ENCODE measurements around the gene ZNF19.
"Not testable (repeated sequence)": the region's sequence is repeated elsewhere in the genome, so short reads cannot be mapped to it uniquely, and the experiment has no call there.

The ZNF19 gene

DNA sequence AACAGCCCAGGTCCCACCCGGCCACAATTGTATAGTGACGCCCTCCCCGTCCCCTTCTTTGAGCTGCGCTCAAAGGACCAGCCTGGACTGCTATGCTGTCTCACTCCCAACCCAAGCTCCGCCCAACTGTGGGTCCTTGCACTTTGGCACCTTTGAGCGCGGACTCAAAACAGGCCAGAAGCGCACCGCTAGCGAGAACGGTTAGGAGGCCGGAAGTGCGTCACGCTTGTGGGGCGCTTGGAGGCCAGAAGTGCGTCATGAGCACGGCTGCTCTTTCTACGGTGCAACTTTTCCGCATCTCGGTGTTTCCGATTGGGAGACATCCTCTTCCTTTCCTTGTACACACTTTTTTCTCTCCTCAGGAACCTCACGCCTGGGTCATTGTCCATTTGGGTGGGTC, at the start of gene ZNF19:
TSS of gene ZNF19 (minus strand) at position 203 of the 400 bp plus-strand sequence. CDS start 7,210 bp downstream, outside the sequence.
- no peak for DNase-seq

- DNase-seq, result peak; percentile 24
These were observed 48.5 kb upstream of the ZNF19 start for GRCh38 chr16:71537643-71538042.

- DNase-seq, result no peak
These were observed 47.8 kb upstream of the ZNF19 start for GRCh38 chr16:71536752-71537499.

DNA sequence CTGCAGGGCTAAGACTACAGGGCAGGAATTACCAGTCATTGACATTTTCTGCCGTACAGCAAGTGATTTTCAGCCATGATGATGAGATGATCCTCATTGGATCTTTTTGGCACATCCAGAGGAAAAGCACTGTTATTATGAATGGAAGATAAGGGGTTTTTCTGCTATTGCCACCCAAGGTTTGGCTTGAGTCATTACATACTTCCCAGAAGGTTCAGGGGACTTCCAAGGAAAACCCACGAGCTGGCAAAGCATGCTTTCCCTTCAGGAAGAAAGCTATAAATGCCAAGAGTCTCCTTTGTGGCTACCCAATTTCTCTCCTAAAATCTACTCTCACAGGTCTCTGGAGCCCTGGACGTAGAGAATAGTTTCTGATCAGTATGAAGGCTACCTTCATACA, 43.2 kb upstream of the ZNF19 start:
- DNase-seq, result no peak

DNA sequence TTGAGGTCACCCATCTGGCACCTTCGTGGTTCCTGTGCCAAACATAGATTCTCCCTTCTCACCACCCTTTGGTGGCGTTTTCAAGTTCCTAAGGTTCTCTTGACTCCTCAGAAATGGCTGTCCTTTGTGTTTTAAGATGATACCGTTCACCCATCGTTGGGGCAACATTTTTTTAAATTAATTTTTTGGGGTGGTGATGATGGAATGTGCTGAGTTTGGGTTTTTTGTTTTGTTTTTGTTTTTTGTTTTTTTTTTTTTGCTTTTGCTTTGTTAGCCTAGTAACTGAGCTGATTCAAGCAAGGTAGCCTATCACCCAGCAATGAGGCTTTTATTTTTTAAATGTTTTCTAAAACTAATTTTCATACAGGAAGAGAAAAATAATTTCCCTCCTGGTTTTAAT, 39.7 kb upstream of the ZNF19 start:
- no peak for DNase-seq

GRCh38 chr16:71528257-71528656, 39.1 kb upstream of the ZNF19 start:
- no peak for DNase-seq

- DNase-seq, result peak; percentile 77
These were observed 37.0 kb upstream of the ZNF19 start, which contains the start of gene CHST4 for GRCh38 chr16:71526111-71526631. TSS of gene CHST4 (plus strand) at chr16:71526426. CDS start at chr16:71536678, 10,252 bp downstream.

- DNase-seq, result peak; percentile 1
These were observed 35.7 kb upstream of the ZNF19 start for GRCh38 chr16:71524566-71525553.

DNA sequence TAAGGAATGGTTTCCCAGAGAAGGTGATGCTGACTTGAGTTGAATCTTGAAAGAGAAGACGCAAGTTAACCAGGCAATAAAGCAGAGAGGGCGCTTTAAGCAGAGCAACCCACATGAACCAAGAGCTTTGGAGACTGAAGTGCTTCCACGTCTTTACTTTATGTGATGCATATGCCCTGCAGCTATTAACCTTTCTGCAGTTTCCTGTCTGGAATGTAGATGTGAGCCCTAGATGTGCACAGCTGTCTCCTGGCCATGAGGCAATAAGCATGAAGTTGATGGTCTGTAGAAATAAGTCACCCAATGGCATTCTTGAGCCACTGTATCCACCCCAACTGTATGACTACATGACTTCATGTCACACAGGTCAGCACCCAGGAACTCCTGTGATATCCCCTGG, 31.4 kb upstream of the ZNF19 start:
- no peak for DNase-seq

GRCh38 chr16:71515026-71515425, 25.9 kb upstream of the ZNF19 start:
- no peak for DNase-seq

DNA sequence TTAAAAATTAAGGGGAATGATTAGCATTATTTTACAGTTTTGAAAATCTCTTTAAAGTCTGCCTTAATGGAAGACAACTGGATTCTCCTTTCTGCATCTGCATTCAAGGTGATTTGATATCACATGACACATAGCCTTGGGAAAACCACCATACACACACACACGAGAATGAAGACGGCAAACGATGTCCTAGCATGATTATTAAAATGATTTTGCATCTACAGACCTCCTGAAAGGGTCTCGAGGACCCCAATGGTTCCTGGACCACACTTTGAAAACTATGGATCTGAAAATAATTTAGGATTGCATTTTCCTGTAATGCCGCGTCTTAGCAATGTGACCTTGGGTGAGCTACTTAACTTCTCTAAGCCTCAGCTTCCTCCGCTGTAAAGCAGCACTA, 25.4 kb upstream of the ZNF19 start:
- no peak for DNase-seq

DNA sequence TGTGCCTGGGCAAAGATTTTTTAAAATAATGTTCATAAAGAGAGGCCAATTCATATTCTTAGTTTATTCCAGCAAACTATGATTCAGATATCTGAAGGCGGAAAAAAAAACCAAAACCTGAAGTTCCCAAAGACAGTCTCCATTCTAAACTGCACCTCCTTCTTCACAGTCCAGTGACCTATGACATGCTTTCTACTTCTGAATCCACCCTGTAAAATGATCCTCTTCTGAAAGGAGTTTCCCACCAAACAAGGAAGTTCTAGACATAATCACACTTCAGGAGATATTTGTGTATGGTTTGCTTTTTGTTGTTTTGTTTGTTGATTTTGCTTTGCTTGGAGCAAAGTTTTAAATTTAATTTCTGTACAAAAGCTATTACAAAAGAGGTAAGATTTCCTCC, 24.2 kb upstream of the ZNF19 start:
- no peak for DNase-seq

DNA sequence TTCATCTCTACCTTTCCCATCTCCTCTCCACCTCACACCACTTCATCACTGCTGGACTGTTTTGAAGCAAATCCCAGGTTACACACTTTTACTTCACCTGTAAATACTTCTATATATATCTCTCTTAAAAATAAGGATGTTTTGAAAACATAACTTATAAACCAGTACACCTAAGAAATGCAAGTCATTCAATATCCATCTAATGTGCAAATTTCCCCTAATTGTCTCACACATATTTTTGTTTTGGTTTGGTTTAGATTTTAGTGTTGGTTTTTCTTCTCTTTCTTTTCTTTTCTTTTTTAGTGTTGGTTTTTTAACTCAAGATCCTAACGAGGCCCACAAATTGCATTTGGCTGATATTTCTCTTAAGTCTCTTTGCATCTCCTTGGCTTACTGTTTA, 17.9 kb upstream of the ZNF19 start:
- no peak for DNase-seq

- DNase-seq, result no peak
These were observed 15.8 kb upstream of the ZNF19 start for GRCh38 chr16:71504901-71505300.

- DNase-seq, result not testable (repeated sequence)
These were observed 14.9 kb upstream of the ZNF19 start for GRCh38 chr16:71504051-71504450.

DNA sequence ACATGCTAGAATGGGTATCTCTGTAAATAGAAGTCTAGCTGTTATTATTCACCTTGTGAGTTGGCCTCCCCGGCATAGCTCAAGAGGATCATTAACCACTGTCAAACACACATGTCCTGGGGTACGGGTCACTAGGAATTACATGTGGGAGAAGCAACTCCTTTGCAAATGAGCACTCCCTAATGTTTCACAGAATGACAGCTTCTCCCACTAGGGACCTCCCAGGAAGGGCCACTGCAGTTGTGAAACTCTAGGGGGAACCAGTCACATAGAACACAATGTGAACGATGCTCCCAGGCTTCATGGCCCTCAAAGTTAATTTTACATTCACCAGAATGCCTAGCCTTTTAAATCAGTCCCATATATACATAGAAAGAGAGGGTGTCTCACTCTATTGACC, 12.4 kb upstream of the ZNF19 start:
- DNase-seq, result no peak

- DNase-seq, result no peak
These were observed 11.8 kb upstream of the ZNF19 start for GRCh38 chr16:71500964-71501363.

- DNase-seq, result peak; percentile 59
These were observed 10.7 kb upstream of the ZNF19 start for GRCh38 chr16:71499775-71500364.

GRCh38 chr16:71498031-71498430, 8.9 kb upstream of the ZNF19 start:
- DNase-seq, result no peak

- DNase-seq, result no peak
These were observed 4.1 kb upstream of the ZNF19 start for GRCh38 chr16:71493213-71493612.

- DNase-seq, result no peak
These were observed 3.7 kb upstream of the ZNF19 start for GRCh38 chr16:71492786-71493185.

GRCh38 chr16:71491054-71491453, 1.9 kb upstream of the ZNF19 start:
- DNase-seq, result no peak

GRCh38 chr16:71490361-71490760, 1.2 kb upstream of the ZNF19 start:
- no peak for DNase-seq
